Glutamatergic neuron (in vitro differentiated cells): ENCODE data around the gene IPO11. TPM values are rescaled to one million over a fixed set of nuclear protein-coding genes. Genes with fewer than 3 reads are reported as not detected.

Source experiments
- DNase-seq: peaks from one replicate; pipeline ENCODE4 v3.0.0; 2022
- H3K27ac Mint-ChIP-seq: one replicate; pipeline ENCODE4 v1.8.0; 2020; ENCODE audit warnings: mild to moderate bottlenecking, mixed read lengths, inconsistent platforms; ENCODE audit not compliant: unreplicated experiment
- H3K27me3 Mint-ChIP-seq: one replicate; pipeline ENCODE4 v1.8.0; 2020; ENCODE audit warnings: mild to moderate bottlenecking, moderate library complexity, mixed read lengths, inconsistent platforms; ENCODE audit not compliant: unreplicated experiment
- H3K36me3 Mint-ChIP-seq: one replicate; pipeline ENCODE4 v1.8.0; 2020; ENCODE audit warnings: mild to moderate bottlenecking, mixed read lengths, inconsistent platforms; ENCODE audit not compliant: unreplicated experiment
- H3K4me1 Mint-ChIP-seq: one replicate; pipeline ENCODE4 v1.8.0; 2020; ENCODE audit warnings: mild to moderate bottlenecking, low read depth, mixed read lengths, inconsistent platforms; ENCODE audit not compliant: unreplicated experiment
- H3K4me3 Mint-ChIP-seq: one replicate; pipeline ENCODE4 v1.8.0; 2020; ENCODE audit warnings: mild to moderate bottlenecking, mixed read lengths, inconsistent platforms; ENCODE audit not compliant: unreplicated experiment
- H3K9me3 Mint-ChIP-seq: one replicate; pipeline ENCODE4 v1.8.0; 2020; ENCODE audit warnings: mild to moderate bottlenecking, moderate library complexity, mixed read lengths, inconsistent platforms; ENCODE audit not compliant: unreplicated experiment
- total RNA-seq: library from RNA; stranded (reverse); fragmentation: NEBNext Ultra II Directional; extraction: Animal tissue kit (Norgen Biotek cat#: 25700); gene quantifications from one replicate; pipeline ENCODE4 v1.2.1, GENCODE V29; 2021; ENCODE audit not compliant: unreplicated experiment
- TF ChIP-seq, protein P1 (sequence below): fragments of 200-600 bp; sonication (generic); IDR thresholded peaks from one replicate; pipeline ENCODE4 v1.5.0; 2021; ENCODE audit not compliant: partially characterized antibody, unreplicated experiment

IPO11 gene
- total RNA-seq, 1 donor from 2014 or later, result 23.5 TPM

DNA sequence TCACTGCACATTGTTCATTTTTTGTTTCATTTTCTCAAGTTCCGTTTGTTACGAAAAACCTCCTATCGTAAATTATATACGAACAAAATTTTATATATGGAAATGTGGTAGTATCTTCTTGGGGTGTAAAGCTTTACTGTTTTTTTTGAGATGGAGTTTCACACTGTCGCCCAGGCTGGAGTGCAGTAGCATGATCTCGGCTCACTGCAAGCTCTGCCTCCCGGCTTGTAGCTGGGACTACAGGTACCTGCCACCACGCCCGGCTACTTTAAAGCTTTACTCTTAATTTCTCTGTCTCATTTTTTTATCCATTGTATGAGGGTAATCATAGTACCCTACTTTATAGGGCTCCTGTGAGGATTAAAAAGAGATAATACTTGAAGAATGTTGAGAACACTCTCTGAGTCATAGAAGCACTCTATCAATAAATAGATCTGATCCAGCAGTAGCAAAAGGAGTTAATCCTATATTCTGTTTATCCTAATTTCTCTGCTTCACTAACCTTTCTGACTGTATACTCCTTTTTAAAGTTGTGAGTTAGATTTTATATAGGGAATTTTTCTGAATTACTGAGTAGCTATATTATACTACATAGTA is 160.5 kb downstream of the IPO11 start:
- Mint-ChIP-seq H3K27me3 (no peaks in the 10 kb centered on the region), H3K4me3 (no peak overlapping the region), H3K9me3 (no peaks in the 10 kb centered on the region), H3K4me1 (no peaks in the 10 kb centered on the region), H3K27ac (no peak overlapping the region), H3K36me3 (peaks cover 12% of the 10 kb centered on the region)
- no peak for DNase-seq
- TF ChIP-seq, protein P1, sequence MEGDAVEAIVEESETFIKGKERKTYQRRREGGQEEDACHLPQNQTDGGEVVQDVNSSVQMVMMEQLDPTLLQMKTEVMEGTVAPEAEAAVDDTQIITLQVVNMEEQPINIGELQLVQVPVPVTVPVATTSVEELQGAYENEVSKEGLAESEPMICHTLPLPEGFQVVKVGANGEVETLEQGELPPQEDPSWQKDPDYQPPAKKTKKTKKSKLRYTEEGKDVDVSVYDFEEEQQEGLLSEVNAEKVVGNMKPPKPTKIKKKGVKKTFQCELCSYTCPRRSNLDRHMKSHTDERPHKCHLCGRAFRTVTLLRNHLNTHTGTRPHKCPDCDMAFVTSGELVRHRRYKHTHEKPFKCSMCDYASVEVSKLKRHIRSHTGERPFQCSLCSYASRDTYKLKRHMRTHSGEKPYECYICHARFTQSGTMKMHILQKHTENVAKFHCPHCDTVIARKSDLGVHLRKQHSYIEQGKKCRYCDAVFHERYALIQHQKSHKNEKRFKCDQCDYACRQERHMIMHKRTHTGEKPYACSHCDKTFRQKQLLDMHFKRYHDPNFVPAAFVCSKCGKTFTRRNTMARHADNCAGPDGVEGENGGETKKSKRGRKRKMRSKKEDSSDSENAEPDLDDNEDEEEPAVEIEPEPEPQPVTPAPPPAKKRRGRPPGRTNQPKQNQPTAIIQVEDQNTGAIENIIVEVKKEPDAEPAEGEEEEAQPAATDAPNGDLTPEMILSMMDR, result no peak

DNA sequence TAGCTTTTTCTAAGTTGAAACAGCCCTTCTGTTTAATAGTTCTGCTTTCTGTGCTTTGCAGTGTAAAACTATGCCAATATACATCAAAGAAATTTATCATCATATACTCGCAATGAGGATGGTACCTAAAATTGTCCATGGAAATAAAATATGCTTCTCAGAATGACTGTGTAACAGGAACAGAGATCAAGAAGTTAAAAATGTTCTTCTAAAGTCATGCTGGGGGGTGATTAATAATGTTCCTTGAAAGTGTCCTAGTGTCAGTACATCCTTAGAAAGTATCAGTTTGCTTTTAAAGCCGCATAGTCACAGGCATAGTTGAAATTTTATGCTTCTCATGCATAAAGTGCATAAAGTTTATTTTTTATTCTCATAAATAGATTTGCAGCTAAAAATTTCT is 162.0 kb downstream of the IPO11 start:
- no peak overlapping the region for H3K27ac Mint-ChIP-seq
- H3K4me1 Mint-ChIP-seq, result no peaks in the 10 kb centered on the region
- TF ChIP-seq, protein P1, result no peak
- H3K4me3 Mint-ChIP-seq, result no peak overlapping the region
- H3K27me3 Mint-ChIP-seq, result no peaks in the 10 kb centered on the region
- H3K9me3 Mint-ChIP-seq, result no peaks in the 10 kb centered on the region
- H3K36me3 Mint-ChIP-seq, result no peaks in the 10 kb centered on the region
- DNase-seq, result no peak

DNA sequence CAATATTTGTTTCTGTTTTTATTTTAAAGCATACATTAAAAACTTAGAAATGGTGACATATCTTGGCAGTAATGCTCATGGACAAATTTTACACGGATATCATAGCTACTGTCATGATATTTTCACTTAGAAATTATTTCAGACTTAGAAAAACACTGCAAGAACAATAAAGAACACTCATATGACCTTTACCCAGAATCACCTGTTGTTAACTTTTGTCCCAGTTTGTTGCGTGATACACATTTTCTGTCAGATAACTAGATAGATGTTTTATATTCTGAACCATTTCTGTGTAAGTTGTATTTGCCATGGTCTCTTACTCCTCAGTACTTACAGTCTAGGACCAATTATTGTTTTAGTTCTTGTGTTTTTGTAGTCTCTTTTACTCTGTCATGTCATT is 162.5 kb downstream of the IPO11 start:
- Mint-ChIP-seq H3K9me3 (no peaks in the 10 kb centered on the region), H3K4me3 (no peak overlapping the region), H3K27me3 (no peaks in the 10 kb centered on the region), H3K36me3 (no peaks in the 10 kb centered on the region), H3K4me1 (no peaks in the 10 kb centered on the region), H3K27ac (no peak overlapping the region)
- no peak for DNase-seq
- TF ChIP-seq, protein P1, result no peak

DNA sequence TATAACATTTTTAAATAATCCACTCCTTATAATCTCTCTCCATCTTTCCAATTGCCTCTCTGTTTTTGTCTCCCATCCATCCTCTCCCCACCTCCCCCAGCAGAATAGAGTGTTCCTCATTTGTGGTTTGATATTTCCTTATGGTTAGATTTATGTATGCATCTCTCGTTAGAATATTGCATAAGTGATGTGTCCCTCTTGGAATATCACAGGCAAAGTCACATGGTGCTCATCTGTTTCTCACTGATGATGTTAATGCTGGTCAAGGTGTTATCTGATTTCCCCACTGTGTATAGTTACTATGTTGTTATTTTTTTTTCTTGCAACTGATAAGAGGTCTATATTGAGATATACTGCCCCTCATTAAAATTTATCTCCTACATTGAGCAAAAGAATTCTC is 162.9 kb downstream of the IPO11 start:
- H3K4me3 Mint-ChIP-seq, result no peak overlapping the region
- no peaks in the 10 kb centered on the region for H3K27me3 Mint-ChIP-seq
- TF ChIP-seq, protein P1, result no peak
- H3K27ac Mint-ChIP-seq, result no peak overlapping the region
- DNase-seq, result no peak
- no peaks in the 10 kb centered on the region for H3K4me1 Mint-ChIP-seq
- H3K36me3 Mint-ChIP-seq, result no peaks in the 10 kb centered on the region
- H3K9me3 Mint-ChIP-seq, result no peaks in the 10 kb centered on the region

DNA sequence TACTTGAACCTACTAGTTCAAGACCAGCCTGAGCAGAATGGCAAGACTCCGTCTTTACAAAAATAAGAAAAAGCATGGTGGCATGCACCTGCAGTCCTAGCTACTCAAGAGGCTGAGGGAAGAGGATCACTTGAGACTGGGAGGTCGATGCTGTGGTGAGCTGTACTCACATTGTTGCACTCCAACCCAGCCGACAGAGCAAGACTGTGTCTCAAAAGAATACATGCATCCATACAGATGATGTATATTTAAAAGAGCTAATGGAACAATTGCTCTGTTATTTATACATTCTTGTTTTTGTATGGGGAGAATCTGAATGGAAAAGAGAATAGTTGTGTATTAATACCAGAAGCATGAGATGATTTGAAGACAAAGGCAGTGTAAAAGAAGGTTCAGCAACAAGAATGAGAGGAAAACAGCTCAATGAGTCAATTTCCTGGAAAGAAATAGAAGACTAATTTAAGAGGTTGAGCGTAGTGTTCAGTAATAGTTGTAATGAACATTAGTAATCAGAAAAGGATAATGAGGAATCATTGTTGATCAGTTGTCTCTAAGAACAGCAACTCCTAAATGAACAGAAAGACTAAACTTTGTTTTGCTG is 164.1 kb downstream of the IPO11 start:
- Mint-ChIP-seq H3K27ac (no peak overlapping the region), H3K27me3 (no peaks in the 10 kb centered on the region), H3K36me3 (no peaks in the 10 kb centered on the region), H3K4me1 (no peaks in the 10 kb centered on the region), H3K4me3 (no peak overlapping the region), H3K9me3 (no peaks in the 10 kb centered on the region)
- no peak for DNase-seq
- TF ChIP-seq, protein P1, result no peak
